Uterus (tissue), 4 donors: Measurements from ENCODE around the gene ERP27. TPM values are rescaled to one million over a fixed set of nuclear protein-coding genes. Genes with fewer than 3 reads are reported as not detected.

Source experiments
- DNase-seq, 2 donors: peaks; one replicate each; pipeline ENCODE4 v3.0.0-alpha.2; 2019 to 2020
- H3K27ac ChIP-seq, 2 donors: fragments of 200-600 bp; sonication (generic); 1 replicate in 1 of 2; 2 replicates in 1 of 2; pipeline ENCODE4 v1.5.1; 2016 to 2018
- H3K27me3 ChIP-seq, 2 donors: fragments of 200-600 bp; sonication (generic); one replicate each; pipeline ENCODE4 v1.5.1; 2018 to 2019; ENCODE audit warnings: control low read depth in 1 of 2
- H3K36me3 ChIP-seq, 2 donors: fragments of 200-600 bp; sonication (generic); one replicate each; pipeline ENCODE4 v1.5.1; 2019; ENCODE audit warnings: control low read depth in 1 of 2
- H3K4me1 ChIP-seq, 2 donors: fragments of 200-600 bp; sonication (generic); one replicate each; pipeline ENCODE4 v1.5.1; 2018 to 2019; ENCODE audit warnings: control low read depth in 1 of 2
- H3K4me3 ChIP-seq, 2 donors: fragments of 200-600 bp; sonication (generic); 1 replicate in 1 of 2; 2 replicates in 1 of 2; pipeline ENCODE4 v1.5.1; 2018 to 2019; ENCODE audit warnings: mild to moderate bottlenecking in 1 of 2
- H3K9me3 ChIP-seq, 2 donors: fragments of 200-600 bp; sonication (generic); one replicate each; pipeline ENCODE4 v1.5.1; 2019; ENCODE audit warnings: control low read depth in 1 of 2
- CTCF ChIP-seq, 4 experiments: fragments of 200-600 bp in 2 of 4; fragments of 450-650 bp in 2 of 4; sonication (generic) in 2 of 4; IDR thresholded peaks; one replicate each; pipeline ENCODE4 v1.5.1; 2016 to 2019; ENCODE audit warnings: antibody characterized with exemption in 4 of 4, mild to moderate bottlenecking in 2 of 4, moderate library complexity in 1 of 4
- POLR2A ChIP-seq, 2 donors: fragments of 450-650 bp; IDR thresholded peaks; one replicate each; pipeline ENCODE4 v1.6.1; 2016; ENCODE audit warnings: antibody characterized with exemption in 2 of 2, mild to moderate bottlenecking in 1 of 2, moderate library complexity in 1 of 2
- intact Hi-C: fragments of 100-400 bp; cut with DNase I; formaldehyde crosslinking; loops from one replicate; pipeline ENCODE4 v1.15.1; 2023; ENCODE audit warnings: low total_unique reads
- total RNA-seq, 4 donors: library from RNA; depleted of rRNA in 3 of 4; stranded (reverse); fragments of >200 nt in 3 of 4; gene quantifications; one replicate each; pipeline versions ENCODE4 v1.1.0 to v1.2.4, GENCODE V29; 2014 to 2023
- donor health status: DM: yes; HTN: yes; CAD: no.

ERP27 gene
- total RNA-seq, 4 donors from 2014 or later = 0.61 to 2.6 (median 1.5) TPM; not detected in 1

- H3K9me3 ChIP-seq = no peaks in the 10 kb centered on the region
- no peaks in the 10 kb centered on the region for H3K4me1 ChIP-seq
- intact Hi-C loops = no loop called here
- H3K27me3 ChIP-seq = no peaks in the 10 kb centered on the region
- H3K27ac ChIP-seq = no peak overlapping the region
- DNase-seq = no peak
- TF ChIP-seq POLR2A (IDR thresholded peaks at IDR 0.05) (no peak), CTCF (IDR thresholded peaks at IDR 0.05) (no peak)
- no peaks in the 10 kb centered on the region for H3K36me3 ChIP-seq
- H3K4me3 ChIP-seq = no peak overlapping the region
These were observed 37.1 kb upstream of the ERP27 start for GRCh38 chr12:14975457-14975856.

- no peaks in the 10 kb centered on the region for H3K27me3 ChIP-seq
- no peak overlapping the region for H3K4me3 ChIP-seq
- H3K36me3 ChIP-seq = no peaks in the 10 kb centered on the region
- intact Hi-C loops = no loop called here
- H3K9me3 ChIP-seq = no peaks in the 10 kb centered on the region
- TF ChIP-seq POLR2A (IDR thresholded peaks at IDR 0.05) (no peak), CTCF (IDR thresholded peaks at IDR 0.05) (no peak)
- H3K4me1 ChIP-seq = no peaks in the 10 kb centered on the region
- H3K27ac ChIP-seq = no peak overlapping the region
- DNase-seq = no peak
These were observed 36.3 kb upstream of the ERP27 start for GRCh38 chr12:14974633-14975032.

- intact Hi-C loops = no loop called here
- TF ChIP-seq POLR2A (IDR thresholded peaks at IDR 0.05) = no peak
These were observed 34.5 kb upstream of the ERP27 start, which contains the start of gene PDE6H for GRCh38 chr12:14972816-14973215. TSS of gene PDE6H (plus strand) at chr12:14973042. CDS start at chr12:14978013, 4,971 bp downstream.

GRCh38 chr12:14970473-14970872, 32.1 kb upstream of the ERP27 start:
- H3K9me3 ChIP-seq = no peaks in the 10 kb centered on the region
- intact Hi-C loops = no loop called here
- H3K36me3 ChIP-seq = no peaks in the 10 kb centered on the region
- DNase-seq = no peak
- H3K27me3 ChIP-seq = no peaks in the 10 kb centered on the region
- H3K4me1 ChIP-seq = no peaks in the 10 kb centered on the region
- H3K4me3 ChIP-seq = no peak overlapping the region
- TF ChIP-seq CTCF (IDR thresholded peaks at IDR 0.05) (no peak), POLR2A (IDR thresholded peaks at IDR 0.05) (no peak)
- H3K27ac ChIP-seq = no peak overlapping the region

More at GRCh38 chr12:14972816-14973215, 34.5 kb upstream of the ERP27 start, which contains the start of gene PDE6H:
- H3K4me1 ChIP-seq = no peaks in the 10 kb centered on the region
- H3K4me3 ChIP-seq = no peak within 1 kb of the TSS
- H3K27me3 ChIP-seq = no peaks in the 10 kb centered on the region
- no peaks in the 10 kb centered on the region for H3K9me3 ChIP-seq
- H3K36me3 ChIP-seq = no peaks in the 10 kb centered on the region
- no peak within 1 kb of the TSS for H3K27ac ChIP-seq
- no peak for DNase-seq

GRCh38 chr12:14968478-14968877, 30.1 kb upstream of the ERP27 start:
- no peak for TF ChIP-seq POLR2A (IDR thresholded peaks at IDR 0.05)
- TF ChIP-seq CTCF (IDR thresholded peaks at IDR 0.05) = no peak
- Histone ChIP-seq H3K36me3 (no peaks in the 10 kb centered on the region), H3K27me3 (no peaks in the 10 kb centered on the region), H3K4me3 (no peak overlapping the region), H3K27ac (no peak overlapping the region), H3K4me1 (no peaks in the 10 kb centered on the region), H3K9me3 (no peaks in the 10 kb centered on the region)
- no peak for DNase-seq
- intact Hi-C loops = no loop called here

GRCh38 chr12:14965221-14965620, 26.9 kb upstream of the ERP27 start:
- no peaks in the 10 kb centered on the region for H3K4me1 ChIP-seq
- no peak overlapping the region for H3K4me3 ChIP-seq
- no peak for TF ChIP-seq POLR2A (IDR thresholded peaks at IDR 0.05)
- TF ChIP-seq CTCF (IDR thresholded peaks at IDR 0.05) = no peak
- DNase-seq = no peak
- intact Hi-C loops = no loop called here
- no peaks in the 10 kb centered on the region for H3K9me3 ChIP-seq
- H3K36me3 ChIP-seq = no peaks in the 10 kb centered on the region
- no peaks in the 10 kb centered on the region for H3K27me3 ChIP-seq
- no peak overlapping the region for H3K27ac ChIP-seq
